ENCODE results near the gene C1orf159.
A peak's percentile ranks its signal among the peaks of the same experiment; 100 is the strongest.

Gene C1orf159

DNA sequence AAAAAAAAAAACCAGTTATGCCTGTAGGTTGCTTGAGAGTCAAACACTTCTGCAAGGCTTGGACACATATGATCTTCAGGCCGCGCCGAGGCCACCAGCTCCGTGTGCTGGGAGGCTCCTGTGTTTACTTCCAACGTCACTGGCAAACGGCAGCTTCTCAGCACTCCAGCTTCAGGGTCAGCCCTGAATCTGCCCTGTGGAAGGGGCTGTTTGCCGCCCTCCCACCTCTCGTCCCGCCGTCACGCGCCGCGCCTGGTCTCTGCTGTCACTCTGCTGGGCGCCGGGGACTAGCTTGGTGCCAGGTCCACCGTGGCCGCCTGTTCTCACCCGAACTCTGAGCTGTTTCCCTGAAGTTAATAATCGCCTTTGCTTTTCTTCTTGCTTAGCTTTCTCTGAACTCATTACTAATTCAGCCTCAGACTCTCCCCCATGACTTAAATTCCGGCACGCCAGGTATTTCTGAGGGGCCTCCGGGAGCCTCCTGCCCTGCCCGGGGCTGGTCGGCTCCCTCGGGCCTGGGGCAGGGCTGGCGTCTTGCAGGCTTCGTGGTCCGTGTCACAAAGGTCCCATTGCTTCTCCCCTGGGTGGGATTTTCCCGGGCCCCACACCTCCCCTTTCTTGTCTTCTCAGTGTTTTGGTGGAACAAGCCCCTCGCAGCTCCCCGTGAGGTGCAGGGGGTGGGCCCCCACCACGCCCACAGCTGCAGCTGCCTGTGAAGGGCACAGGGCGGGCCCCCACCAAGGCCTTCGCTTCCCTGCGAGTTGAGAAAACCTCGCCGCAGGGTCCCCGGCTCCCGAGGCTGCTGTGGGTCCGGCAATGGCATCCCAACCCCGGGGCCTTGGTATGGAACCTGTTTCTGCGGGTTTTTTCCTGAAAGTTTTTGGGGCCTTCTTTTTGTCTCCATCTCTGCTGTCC lies 14.6 kb upstream of the C1orf159 start:
- TF ChIP-seq POLR2A (IDR thresholded peaks at IDR 0.05; ENCODE audit: low read length) (no peak), GATA1 (IDR thresholded peaks at IDR 0.05; ENCODE audit: low read depth, low read length) (no peak)
- no peak for DNase-seq

DNA sequence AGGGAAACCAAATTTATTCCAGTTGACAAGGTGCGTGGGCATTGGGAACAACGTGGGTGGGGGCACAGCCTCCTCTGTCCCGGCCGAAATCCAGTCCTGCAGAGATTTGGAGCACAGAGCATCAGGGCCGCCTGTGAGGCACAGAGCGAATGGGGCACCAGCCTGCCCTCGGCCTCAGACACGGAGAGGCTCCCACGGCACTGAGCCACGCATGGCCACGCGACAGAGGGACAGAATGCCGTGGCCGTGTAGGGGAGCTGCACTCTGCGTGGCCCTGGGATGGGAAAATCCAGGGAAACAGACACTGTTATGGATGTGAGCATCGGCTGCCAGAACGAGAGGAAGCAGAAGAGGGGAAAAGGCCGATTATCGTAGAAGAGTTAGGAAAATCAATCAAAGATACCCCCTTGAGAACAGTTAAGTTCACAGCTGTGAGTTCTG lies 13.5 kb upstream of the C1orf159 start:
- TF ChIP-seq GATA1 (IDR thresholded peaks at IDR 0.05; ENCODE audit: low read depth, low read length) (no peak), POLR2A (IDR thresholded peaks at IDR 0.05; ENCODE audit: low read length) (no peak)

DNA sequence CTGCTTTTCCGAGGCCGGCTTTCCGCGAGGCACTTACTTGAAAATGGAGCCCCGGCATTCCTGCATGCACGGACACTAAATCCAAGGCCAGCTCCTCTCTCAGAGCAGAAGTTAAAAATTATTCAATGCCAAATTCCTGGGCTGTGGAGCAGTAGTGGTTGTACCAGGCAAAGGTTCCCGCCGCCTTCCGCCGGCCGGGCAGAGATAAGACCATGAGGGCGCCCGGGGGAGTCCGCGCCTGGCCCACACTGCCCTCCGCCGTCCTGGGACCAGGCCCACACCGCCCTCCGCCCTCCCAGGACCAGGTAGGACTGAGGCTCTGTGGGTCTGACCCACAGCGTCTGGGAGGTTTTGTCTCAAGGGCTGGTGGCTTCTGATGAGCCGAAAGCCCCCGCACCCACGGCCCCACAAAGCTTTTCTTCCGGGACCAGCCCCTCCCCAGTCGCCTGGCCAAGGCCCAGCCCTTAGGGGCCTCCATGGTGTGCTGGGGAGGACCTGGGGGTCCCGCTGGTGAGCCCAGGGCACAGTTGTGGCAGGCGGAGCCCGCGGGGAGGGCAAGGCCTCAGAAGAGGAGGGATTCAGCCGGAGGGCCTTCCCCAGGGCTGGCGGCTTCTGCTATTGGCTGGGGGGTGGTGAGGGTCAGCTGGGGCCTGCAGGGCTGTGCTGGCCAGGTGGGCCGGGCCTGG lies 12.7 kb upstream of the C1orf159 start:
- no peak for DNase-seq
- TF ChIP-seq GATA1 (IDR thresholded peaks at IDR 0.05; ENCODE audit: low read depth, low read length) (no peak), POLR2A (IDR thresholded peaks at IDR 0.05; ENCODE audit: low read length) (no peak)

More for the DNA sequence above, 13.5 kb upstream of the C1orf159 start:
- DNase-seq, result no peak

DNA sequence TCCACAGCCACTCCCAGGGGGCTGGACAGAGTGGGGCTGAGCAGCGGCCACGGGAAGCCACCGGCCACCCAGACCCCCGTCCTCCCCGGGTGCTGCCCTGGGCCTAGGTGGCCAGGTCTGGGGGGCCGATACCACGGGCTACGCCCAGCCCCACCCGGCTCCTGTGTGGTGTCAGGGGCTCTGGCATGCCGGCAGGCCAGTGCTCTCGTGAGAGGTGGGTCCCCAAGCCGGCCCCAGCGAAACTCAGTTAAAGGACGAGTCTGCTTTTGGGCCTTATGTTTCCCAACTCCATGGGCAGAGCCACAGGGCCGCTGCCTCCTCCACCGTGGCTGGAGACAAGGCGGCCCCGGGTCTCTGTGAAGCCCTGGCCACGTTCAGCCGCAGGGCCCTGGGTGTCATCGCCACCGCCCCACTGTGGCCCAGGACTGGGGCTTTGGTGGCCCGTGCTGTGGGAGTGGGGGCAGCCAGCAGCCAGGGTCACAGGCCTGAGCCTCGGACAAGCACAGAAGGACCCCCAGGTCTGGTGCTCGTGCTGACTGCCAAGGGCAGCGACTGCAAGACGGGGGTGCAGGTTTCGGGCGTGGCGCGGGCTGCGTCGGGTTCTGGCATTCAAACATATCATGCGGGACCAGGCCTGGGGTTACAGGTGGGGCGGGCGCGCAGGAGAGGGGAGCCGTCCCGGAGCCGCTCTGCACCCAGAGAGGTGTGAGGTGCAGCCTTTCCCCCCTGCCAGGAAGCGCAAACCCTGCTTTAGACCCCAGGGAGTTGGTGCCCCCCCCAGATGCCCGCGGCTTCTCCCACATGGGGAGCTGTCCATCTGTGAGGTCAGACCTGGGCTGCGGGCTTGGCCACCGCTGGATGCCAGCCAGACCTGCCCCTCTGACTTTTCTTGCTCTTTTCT lies 11.9 kb upstream of the C1orf159 start:
- no peak for DNase-seq
- TF ChIP-seq POLR2A (IDR thresholded peaks at IDR 0.05; ENCODE audit: low read length), result no peak

DNA sequence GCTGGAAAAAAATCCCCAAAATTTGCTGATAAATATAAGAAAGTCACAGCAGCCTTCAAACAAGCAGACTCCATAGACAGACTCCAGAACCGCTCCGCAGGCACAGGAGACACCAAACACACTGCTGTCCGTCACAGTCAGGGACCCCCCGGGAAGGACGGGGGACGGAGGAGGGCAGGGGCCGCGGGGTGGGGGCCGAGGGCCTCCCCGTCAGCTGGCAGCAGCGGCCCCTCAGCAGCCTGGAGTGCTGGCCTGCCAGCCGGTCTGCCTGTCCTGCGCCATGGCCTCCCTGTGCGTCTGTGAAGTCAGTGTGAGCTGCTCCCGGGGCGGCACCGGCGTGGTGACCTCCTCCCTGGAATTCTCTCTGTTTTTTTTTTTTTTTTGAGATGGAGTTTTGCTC lies 10.1 kb upstream of the C1orf159 start:
- TF ChIP-seq GATA1 (IDR thresholded peaks at IDR 0.05; ENCODE audit: low read depth, low read length), result no peak
- no peak for TF ChIP-seq POLR2A (IDR thresholded peaks at IDR 0.05; ENCODE audit: low read length)
- DNase-seq, result no peak

DNA sequence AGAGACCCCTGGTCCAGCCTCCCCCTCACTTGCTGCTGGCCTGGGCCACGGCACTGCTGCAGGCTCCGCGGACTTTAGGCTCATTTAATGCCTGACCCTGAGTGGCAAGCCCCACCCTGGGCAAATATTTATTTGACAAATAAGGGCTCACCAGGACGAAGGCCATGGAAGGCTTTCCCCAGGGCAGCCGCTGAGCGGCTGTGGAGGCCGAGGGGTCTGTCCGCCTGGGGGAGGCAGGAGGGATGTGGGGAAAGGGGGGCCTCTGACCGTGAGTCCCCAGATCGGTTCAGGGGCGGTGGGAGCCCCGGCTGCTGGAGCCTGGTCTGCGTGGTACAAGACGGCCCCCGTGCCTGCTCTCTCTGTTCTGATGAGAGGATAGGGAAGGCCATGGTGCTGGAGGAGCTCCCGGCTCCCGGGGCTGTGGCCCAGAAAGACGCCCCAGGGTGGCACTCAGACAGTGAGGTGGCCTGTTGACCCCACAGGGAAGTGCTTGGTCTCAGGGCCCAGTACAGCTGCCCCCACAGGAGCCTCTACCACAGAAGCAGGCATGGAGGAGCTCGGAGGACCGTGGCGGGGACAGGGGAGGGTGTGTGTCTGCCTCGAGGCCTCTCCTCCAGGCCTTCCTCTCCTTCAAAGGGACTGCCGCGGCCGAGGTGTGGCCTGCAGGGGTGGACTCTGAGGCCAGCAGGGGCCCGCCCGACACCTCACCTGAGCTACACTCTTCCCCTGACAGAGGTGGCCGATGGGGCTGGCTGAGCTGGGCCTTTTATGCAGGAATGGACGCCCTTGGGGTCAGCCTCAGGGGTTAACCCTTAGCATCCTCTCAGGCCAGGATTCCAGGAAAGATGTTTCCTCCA lies 9.1 kb upstream of the C1orf159 start:
- no peak for TF ChIP-seq POLR2A (IDR thresholded peaks at IDR 0.05; ENCODE audit: low read length)
- no peak for TF ChIP-seq GATA1 (IDR thresholded peaks at IDR 0.05; ENCODE audit: low read depth, low read length)

DNA sequence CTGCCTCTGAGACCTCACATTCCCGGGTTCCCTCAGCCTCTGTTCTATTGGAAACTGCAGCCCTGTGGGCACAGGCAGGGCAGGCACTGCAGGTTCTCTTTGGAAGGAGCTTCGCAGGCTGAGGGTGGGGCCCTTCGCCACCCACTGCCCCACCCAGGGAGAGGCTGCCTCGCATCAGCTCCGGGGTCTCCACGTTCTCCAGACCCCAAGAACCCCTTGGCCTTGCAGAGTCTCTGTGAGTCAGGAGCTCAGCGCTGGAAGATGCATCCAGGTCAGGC lies 8.6 kb upstream of the C1orf159 start:
- no peak for TF ChIP-seq GATA1 (IDR thresholded peaks at IDR 0.05; ENCODE audit: low read depth, low read length)
- TF ChIP-seq POLR2A (IDR thresholded peaks at IDR 0.05; ENCODE audit: low read length), result no peak
- DNase-seq, result no peak

More for the DNA sequence above, 9.1 kb upstream of the C1orf159 start:
- DNase-seq, result no peak

DNA sequence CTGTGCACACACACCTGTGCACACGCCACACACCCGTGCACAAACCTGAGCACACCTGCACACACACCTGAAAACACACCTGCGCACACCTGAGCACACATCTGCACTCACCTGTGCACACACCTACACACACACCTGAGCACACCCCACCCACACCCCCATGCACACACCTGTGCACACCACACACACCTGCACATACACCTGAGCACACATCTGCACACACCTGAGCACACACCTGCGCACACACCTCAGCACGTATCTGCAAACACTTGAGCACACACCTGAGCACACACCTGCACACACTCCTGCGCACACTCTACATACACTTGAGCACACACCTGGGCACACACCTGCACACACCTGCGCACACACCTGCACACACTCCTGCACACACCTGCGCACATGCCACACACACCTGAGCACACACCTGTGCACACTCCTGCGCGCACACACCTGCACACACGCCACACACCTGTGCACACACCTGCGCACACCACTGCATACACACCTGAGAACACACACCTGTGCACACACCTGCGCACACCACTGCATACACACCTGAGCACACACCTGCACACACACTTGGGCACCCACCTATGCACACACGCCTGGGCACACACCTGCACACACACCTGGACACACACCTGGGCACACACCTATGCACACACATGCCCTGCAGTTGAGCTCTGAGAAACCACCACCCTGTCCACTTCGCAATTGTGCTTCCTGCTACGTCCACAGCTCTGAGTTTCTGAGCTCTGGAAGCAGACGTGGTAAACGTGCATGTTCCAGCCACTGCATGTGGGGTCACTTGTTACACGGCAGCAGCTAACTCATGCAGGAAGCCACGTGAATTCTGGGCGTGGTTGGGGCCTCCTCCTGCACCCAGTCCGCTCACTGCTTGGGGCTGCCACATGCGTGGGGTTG lies 8.0 kb upstream of the C1orf159 start:
- TF ChIP-seq GATA1 (IDR thresholded peaks at IDR 0.05; ENCODE audit: low read depth, low read length), result no peak
- no peak for TF ChIP-seq POLR2A (IDR thresholded peaks at IDR 0.05; ENCODE audit: low read length)
- DNase-seq, result peak; percentile 54 to 80

DNA sequence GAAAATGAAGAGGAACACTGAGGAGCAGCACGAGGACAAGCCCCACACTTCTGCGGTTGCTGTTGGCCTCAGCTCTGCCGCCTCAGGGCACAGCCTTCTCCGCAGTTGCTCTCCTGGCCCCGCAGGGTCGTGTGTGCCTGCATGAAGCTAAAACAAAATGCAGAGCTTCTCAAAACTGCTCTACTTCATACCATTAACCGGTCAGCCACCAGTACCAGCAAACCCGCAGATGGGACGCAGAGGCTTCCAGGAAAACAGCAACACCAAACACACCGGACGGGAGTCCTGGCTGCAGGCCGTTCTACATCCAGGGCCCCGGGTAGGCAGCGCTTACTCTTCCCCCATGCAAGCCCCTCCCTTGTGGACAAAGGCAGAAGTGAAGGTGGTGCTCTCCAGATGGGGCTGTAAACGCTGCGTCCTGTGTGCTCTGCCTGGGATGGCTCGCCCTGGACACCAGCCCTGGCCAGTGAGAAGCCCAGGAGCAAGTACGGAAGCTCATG lies 7.1 kb upstream of the C1orf159 start:
- peak; percentile 39 to 51 for DNase-seq
- TF ChIP-seq GATA1 (IDR thresholded peaks at IDR 0.05; ENCODE audit: low read depth, low read length) (no peak), POLR2A (IDR thresholded peaks at IDR 0.05; ENCODE audit: low read length) (no peak)

DNA sequence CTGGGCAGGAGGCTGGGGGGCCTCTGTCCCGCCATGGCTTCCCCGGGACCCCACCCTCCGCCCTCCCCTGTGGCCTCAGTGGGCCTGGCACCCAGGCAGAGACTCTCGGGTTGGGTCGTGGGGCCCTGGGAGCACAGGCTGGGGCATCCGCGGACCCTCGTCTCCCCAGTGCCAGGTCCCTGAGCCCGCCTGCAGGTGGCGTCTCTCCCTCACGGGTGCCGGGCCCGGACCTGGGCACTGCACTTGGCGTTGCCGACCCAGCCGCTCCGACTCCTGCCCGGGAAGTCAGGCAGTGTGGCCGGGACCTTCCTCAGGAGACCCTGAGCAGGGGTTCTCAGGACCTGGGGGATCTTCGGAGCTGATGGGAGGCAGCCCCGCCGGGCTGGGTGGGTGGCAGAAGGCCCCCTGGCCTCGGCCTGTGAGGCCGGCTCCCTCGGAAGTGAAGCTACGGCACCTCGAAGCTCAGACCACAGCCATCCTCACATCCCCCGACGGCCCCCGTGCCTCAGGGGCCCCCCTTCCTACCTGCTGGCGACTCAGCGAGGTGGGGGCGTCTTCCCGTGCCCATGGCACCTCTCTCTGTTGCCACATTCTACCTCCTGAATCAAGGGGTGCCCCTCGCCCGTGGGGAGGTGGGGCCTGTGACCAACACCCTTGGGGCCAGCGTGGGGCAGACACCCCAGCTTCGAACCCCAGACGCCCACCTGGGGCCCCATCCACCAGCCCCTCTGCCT lies 6.4 kb upstream of the C1orf159 start:
- peak; percentile 63 to 73 for DNase-seq
- TF ChIP-seq GATA1 (IDR thresholded peaks at IDR 0.05; ENCODE audit: low read depth, low read length) (no peak), POLR2A (IDR thresholded peaks at IDR 0.05; ENCODE audit: low read length) (no peak)

DNA sequence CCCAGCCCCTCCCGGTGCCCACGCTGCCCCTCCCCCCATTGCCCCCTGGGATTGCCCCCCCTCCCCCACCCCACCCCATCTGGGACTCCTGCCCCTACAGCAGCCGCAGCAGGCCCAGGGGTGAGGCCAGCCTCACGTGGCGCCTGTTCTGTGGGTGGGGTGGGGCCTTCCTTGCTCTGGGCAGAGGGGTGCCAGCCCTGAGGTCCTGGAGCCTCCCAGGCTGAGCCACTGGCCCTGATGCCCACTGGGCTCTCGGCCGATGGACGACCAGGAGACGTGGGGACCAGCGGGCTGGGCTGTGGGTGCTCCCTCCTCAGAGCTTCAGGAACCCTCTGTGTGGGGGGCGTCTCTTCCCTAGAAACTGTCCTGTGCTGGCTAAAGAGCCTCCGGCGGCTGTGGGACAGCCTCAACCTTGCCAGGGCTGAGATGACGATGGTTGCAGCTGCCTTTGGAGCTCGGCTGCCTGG lies 5.8 kb upstream of the C1orf159 start:
- DNase-seq, result no peak
- TF ChIP-seq GATA1 (IDR thresholded peaks at IDR 0.05; ENCODE audit: low read depth, low read length) (no peak), POLR2A (IDR thresholded peaks at IDR 0.05; ENCODE audit: low read length) (no peak)

All from erythroblast (primary cell).